Stimulated activated naive CD4-positive, alpha-beta T cell treated with Interleukin-2 at 50 U/mL for 16 hours (primary cell): Measurements from ENCODE around the gene OSBPL8.

Source experiments
- DNase-seq: peaks from one replicate; lab custom pipeline; 2025; lab: John Stamatoyannopoulos, UW

OSBPL8 gene

GRCh38 chr12:76555231-76555767 is 4.3 kb downstream of the OSBPL8 start:
- DNase-seq, result no peak

- no peak for DNase-seq
Measured at GRCh38 chr12:76554405-76555230, 5.0 kb downstream of the OSBPL8 start.

DNA sequence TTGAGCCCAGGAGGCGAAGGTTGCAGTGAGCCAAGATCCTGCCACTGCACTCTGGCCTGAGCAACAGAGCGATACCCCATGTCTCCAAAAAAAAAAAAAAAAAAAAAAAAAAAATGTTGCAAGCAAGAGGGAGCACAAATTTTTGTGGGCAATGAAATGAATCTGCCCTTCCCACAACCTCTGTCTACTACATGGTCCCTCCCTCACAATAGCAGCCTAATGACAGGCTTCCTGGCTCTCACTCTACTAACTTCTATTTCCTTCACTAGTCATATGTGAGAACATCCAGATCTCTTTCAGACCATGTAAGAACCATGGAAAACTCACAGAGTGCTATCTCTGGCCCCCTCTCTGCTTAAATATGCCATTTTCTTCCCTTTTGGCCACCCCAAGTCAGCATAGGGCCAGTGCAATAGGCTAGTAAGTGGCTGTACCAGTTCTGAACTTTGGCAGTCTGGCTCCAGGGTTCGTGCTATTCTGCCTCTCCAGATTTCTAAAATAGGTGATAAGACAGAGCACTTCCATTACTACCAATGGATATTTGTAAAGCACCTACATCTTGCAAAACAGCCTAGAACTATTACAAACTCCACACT is 7.1 kb downstream of the OSBPL8 start:
- no peak for DNase-seq

DNA sequence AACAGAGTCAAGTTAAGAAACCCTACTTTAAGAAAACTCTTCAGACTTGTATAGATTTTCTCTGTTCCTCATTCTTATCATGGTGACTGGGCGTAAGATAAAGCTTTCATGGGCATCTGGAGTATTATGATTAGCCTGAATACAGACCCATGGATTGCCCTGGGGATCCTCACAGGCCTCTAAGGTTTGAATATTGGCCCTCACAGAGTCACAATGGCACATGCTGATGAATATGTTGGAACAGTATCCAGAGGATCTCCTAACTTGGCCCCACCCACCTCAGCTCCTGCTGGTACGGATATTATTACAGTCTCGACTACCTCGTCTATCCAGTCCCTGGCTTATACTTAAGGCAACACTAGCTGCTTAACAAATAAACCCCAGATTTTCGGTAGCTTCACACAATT is 8.1 kb downstream of the OSBPL8 start:
- no peak for DNase-seq

DNA sequence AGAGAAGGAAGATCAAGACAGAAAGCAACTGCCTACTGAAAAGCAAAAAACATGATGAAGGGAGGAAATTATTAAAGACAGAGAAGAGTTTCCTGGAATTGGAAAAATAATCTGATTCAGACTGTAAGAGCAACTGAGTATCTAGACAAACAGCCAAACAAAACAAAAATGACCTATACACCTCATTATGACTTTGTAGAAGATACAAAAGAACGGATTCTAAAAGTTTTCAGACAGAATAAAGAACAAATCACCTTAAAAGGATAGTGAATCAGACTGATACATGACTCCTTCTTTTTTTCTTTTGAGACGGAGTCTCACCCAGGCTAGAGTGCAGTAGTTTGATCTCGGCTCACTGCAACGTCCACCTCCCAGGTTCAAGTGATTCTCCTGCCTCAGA is 10.4 kb downstream of the OSBPL8 start:
- DNase-seq, result no peak

- no peak for DNase-seq
Measured at GRCh38 chr12:76548222-76548837, 11.2 kb downstream of the OSBPL8 start.

DNA sequence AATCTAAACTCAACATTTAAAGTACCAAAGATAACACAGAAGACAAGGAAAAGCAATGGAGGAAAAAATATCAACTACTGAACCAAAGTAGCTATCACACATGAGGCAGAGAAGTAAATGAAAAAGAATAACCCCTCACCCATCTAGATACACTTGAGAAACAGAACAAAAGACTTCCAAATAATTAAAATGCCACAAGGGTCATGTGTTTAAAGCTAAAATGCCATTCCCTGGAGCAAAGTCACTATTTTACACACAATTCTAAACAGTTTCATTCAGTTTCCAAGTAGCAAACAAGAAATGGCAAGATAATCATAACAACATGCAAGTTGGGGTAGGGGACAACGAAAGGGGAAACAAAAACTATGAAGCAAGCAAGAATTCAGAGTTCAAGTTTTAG is 12.0 kb downstream of the OSBPL8 start:
- no peak for DNase-seq

GRCh38 chr12:76546889-76547288 is 12.7 kb downstream of the OSBPL8 start:
- no peak for DNase-seq

GRCh38 chr12:76545486-76545885 is 14.1 kb downstream of the OSBPL8 start:
- DNase-seq, result no peak

DNA sequence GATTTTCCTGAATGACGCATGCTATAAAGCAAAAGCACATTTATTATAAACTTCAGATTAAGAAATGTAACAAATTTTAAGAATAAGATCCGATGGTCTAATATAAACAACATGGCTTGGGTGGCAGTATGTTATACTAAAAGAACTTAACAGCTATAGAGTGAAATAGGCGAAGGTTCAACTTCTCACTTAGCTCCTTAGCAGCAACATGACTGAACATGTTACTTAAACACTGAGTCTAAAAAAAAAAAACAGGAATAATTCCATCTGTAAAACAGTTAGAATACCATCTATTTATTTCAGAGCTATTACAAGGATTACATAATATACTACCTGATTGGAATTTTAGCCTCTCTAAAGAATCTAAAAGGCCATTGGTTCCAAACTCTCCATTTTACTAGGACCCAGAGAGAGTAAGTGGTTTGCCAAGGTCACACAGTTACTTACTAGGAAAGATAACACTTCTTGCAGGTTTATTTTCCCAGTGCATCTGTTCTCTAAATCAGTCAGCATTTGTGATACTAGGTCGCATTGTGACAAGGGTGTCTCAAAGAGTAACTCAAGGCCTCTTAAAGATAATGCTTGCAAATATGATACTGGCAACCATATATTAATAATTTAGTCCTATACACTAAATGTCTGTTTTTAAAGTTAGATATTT is 14.8 kb downstream of the OSBPL8 start:
- DNase-seq, result no peak

- no peak for DNase-seq
Measured at GRCh38 chr12:76543813-76544347, 15.7 kb downstream of the OSBPL8 start.

DNA sequence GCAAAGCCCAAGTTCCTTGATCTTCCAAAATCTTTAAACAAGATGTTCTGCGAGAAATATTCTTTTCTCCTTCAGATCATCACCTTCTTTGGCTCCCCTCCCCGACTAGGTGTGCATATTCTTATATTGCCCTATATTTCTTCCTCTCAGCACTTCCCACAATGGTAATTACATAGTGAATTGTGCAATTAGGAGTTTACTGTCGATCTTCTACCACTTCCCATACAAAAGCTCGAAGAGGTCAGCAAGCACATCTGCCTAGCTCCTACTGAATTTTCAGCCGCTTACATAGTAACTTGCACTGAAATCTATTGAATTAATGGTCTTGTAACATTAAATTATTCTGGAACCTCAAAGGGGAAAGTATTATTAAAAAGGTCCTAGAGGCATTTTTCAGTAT is 16.7 kb downstream of the OSBPL8 start:
- DNase-seq, result no peak

DNA sequence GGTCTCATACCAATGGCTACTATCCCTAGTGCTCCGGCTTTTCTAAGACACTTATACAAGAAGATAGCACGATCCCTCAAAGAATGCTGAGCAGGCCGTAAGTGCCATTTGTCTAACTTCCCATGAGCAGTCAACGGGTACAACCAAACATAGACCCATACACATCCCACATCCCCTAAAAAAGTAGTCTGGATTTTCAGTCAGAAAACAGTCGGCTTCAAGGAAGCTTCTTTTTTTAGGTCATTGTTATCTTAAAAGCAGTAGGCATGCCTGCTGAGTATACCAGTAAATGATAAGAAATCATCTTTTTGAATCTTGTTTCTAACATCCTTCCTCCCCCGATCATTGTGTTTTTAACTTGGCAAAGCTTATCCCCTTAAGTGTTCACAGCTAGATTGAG is 19.8 kb downstream of the OSBPL8 start:
- DNase-seq, result no peak

DNA sequence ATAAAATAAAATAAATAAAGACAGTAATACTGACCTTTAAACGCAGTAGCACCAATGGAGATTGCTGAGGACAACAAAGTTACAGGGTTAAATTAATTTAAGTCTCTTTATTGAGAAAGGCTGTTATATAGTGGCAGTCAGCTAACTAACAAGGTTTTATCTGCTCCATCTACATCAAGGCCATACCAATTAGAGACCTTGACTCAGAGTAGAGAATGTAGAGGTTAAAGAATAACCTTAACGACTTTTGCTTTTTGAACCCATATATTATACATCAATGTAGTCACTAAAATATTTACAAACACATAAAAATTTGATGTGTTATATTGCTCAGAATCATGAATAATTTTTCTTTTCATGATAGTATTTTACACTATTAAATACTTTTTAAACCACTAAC is 21.6 kb downstream of the OSBPL8 start:
- no peak for DNase-seq

- DNase-seq, result no peak
Measured at GRCh38 chr12:76536546-76536945, 23.0 kb downstream of the OSBPL8 start.

DNA sequence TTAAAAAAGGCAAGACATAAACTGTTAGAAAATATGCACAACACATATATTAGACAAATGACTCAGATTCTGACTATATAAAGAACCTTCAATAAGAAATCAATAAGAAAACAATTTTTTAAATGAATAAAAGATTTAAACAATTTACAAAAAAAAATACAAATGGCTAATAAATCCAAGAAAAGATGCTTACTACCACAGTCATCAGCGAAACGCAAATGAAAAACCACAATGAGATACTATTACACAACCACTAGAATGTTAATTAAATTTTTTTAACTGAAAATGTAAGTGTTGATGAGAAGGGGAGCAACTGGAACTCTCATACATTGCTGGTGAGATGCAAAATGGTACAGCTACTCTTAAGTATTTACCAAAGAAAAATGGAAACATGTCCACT is 24.4 kb downstream of the OSBPL8 start:
- no peak for DNase-seq

DNA sequence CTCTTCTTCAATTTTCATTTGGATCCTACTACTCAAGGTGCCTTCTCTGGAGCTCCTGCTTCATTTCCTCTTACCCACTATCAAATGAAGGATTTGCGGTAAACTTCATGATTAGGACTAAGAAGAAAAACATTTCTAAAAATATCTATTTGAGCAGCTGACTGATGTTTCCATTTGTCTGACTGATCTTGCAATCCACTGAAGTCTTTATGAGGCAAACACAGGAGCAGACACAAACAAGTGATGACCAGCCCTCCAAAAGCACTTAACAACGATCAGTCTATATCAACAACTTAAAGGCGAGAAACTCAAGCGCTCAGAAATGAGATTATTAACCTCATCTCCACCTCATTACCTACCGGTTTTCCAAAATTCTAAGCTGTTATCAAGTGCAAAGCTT is 26.2 kb downstream of the OSBPL8 start:
- no peak for DNase-seq

DNA sequence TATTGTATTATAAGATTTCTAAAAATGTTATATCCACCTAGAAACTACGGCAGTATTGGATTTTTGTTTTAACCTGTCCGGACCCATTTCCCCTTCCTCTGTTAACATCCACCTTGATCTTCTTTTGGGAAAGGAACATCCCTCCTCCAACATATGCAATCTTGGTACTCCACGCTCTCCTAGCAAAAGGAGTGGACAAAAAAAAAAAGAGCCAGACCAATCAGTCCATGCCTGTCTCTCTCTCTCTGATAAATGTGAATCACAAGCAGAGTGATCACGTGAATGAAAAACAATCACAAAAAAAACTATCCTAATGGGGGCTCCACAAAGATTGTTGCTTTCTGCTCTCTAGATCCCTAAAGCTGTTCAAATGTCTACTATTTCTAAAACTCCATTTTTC is 27.1 kb downstream of the OSBPL8 start:
- DNase-seq, result no peak

- DNase-seq, result no peak
Measured at GRCh38 chr12:76531056-76531455, 28.5 kb downstream of the OSBPL8 start.

DNA sequence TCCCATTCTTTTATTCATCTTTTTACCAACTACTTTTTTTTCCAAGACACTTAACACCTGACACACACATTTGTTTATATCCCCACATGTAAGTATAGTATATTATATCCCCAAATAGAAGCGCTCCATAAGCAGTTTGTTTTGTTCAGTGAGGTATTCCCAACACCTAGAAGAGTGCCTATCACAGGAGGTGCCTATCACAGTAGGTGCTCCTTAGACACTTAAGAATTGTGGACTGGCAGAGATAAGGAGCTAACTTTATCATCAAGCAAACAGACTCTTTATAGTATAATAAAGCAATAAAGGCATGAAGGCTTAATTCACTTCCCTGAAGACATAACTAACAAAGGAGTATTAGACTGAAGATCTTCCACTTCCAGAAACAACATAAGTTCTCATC is 29.1 kb downstream of the OSBPL8 start:
- DNase-seq, result no peak

DNA sequence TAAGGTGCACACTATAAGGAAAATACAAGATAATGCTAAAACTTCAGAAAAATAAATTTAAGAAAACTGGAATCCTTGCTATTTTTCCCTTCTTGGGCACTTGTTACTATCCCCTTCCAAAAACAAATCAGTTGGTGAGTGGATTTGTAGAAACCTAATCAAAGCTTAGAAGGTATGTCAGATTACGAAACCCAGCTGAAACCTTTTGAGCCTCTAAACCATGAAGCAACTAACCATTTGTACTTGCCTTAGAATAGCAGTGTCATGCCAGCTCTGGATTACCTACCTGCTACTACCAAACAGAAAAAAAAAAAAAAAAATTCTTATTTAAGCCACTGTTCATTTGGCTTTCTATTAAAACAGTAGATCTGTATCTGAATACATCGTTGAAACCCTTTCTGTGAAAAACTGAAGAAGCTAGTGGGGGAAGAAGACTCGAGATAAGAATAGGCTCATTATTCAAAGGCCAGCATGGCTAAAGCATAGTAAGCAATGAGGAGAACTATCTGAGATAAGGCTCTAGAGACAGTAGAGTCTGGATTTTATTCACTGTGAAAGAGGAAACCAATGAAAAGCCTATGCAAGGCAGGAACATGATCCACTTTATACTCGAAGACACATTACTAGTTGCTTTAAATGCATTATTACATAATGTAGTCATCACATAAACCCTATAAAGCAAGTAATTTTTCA is 30.2 kb downstream of the OSBPL8 start:
- no peak for DNase-seq

- DNase-seq, result no peak
Measured at GRCh38 chr12:76523408-76523807, 36.2 kb downstream of the OSBPL8 start.
